Measurements from ENCODE around the gene HCCS.
"Not testable (repeated sequence)": the region's sequence is repeated elsewhere in the genome, so short reads cannot be mapped to it uniquely, and the experiment has no call there.

Gene HCCS

GRCh38 chrX:11119313-11119943 lies 8.3 kb downstream of the HCCS start:
- no peak for DNase-seq (ENCODE audit: low read depth, low spot score)
- H3K27ac ChIP-seq: no peak overlapping the region

GRCh38 chrX:11123087-11123486 lies 12.0 kb downstream of the HCCS start:
- DNase-seq (ENCODE audit: low read depth, low spot score); H3K27ac ChIP-seq: not testable (repeated sequence)

- DNase-seq (ENCODE audit: low read depth, low spot score): no peak
- H3K27ac ChIP-seq: no peak overlapping the region
Observed at GRCh38 chrX:11124112-11124511, 13.0 kb downstream of the HCCS start.

- DNase-seq (ENCODE audit: low read depth, low spot score): no peak
- H3K27ac ChIP-seq: no peak overlapping the region
Observed at GRCh38 chrX:11125060-11125459, 13.9 kb downstream of the HCCS start.

GRCh38 chrX:11129534-11130105 lies 18.5 kb downstream of the HCCS start:
- H3K27ac ChIP-seq: no peak overlapping the region
- DNase-seq (ENCODE audit: low read depth, low spot score): no peak

- no peak overlapping the region for H3K27ac ChIP-seq
- no peak for DNase-seq (ENCODE audit: low read depth, low spot score)
Observed at GRCh38 chrX:11130136-11130535, 19.0 kb downstream of the HCCS start.

GRCh38 chrX:11131146-11131545 lies 20.0 kb downstream of the HCCS start:
- DNase-seq (ENCODE audit: low read depth, low spot score): no peak

GRCh38 chrX:11135564-11136185 lies 24.5 kb downstream of the HCCS start:
- DNase-seq (ENCODE audit: low read depth, low spot score): no peak
- no peak overlapping the region for H3K27ac ChIP-seq

More at GRCh38 chrX:11131146-11131545, 20.0 kb downstream of the HCCS start:
- no peak overlapping the region for H3K27ac ChIP-seq

- no peak overlapping the region for H3K27ac ChIP-seq
- no peak for DNase-seq (ENCODE audit: low read depth, low spot score)
Observed at GRCh38 chrX:11137543-11138139, 26.5 kb downstream of the HCCS start.

- DNase-seq (ENCODE audit: low read depth, low spot score): no peak
- no peak overlapping the region for H3K27ac ChIP-seq
Observed at GRCh38 chrX:11138498-11139390, 27.6 kb downstream of the HCCS start.

- no peak overlapping the region for H3K27ac ChIP-seq
- no peak for DNase-seq (ENCODE audit: low read depth, low spot score)
Observed at GRCh38 chrX:11143931-11144678, 33.0 kb downstream of the HCCS start.

GRCh38 chrX:11146411-11146810 lies 35.3 kb downstream of the HCCS start:
- DNase-seq (ENCODE audit: low read depth, low spot score): no peak

GRCh38 chrX:11148401-11148800 lies 37.3 kb downstream of the HCCS start:
- H3K27ac ChIP-seq: no peak overlapping the region
- DNase-seq (ENCODE audit: low read depth, low spot score): no peak

More at GRCh38 chrX:11146411-11146810, 35.3 kb downstream of the HCCS start:
- H3K27ac ChIP-seq: no peak overlapping the region

GRCh38 chrX:11151799-11152559 lies 40.8 kb downstream of the HCCS start:
- no peak overlapping the region for H3K27ac ChIP-seq
- DNase-seq (ENCODE audit: low read depth, low spot score): no peak

- no peak for DNase-seq (ENCODE audit: low read depth, low spot score)
- H3K27ac ChIP-seq: no peak overlapping the region
Observed at GRCh38 chrX:11159149-11159548, 48.0 kb downstream of the HCCS start.

GRCh38 chrX:11164433-11164832 lies 53.3 kb downstream of the HCCS start:
- no peak for DNase-seq (ENCODE audit: low read depth, low spot score)
- H3K27ac ChIP-seq: no peak overlapping the region

- no peak for DNase-seq (ENCODE audit: low read depth, low spot score)
Observed at GRCh38 chrX:11171956-11172355, 60.8 kb downstream of the HCCS start.

GRCh38 chrX:11172415-11172814 lies 61.3 kb downstream of the HCCS start:
- H3K27ac ChIP-seq: no peak overlapping the region
- no peak for DNase-seq (ENCODE audit: low read depth, low spot score)

More at GRCh38 chrX:11171956-11172355, 60.8 kb downstream of the HCCS start:
- no peak overlapping the region for H3K27ac ChIP-seq

Data from epithelial cell of prostate (primary cell).